ENCODE measurements around the gene ZBTB5. TPM values are rescaled to one million over a fixed set of nuclear protein-coding genes. Genes with fewer than 3 reads are reported as not detected.

Gene ZBTB5
- total and polyA plus RNA-seq, 2 of the 13 experiments (the other 11 are each of a cell fraction or from before 2014, with no cell fraction given), result 12.5 to 20.5 TPM

- TF ChIP-seq CTCF (CRISPR knock-in tag; IDR thresholded peaks at IDR 0.05), result peak; percentile 45
- TF ChIP-seq HNF4G (IDR thresholded peaks at IDR 0.05; ENCODE audit: borderline replicate concordance, low read depth, low read length), result no peak
- no peak for TF ChIP-seq HNF4G (CRISPR knock-in tag; IDR thresholded peaks at IDR 0.05; ENCODE audit: borderline replicate concordance, low read depth)
- peak; percentile 26; the same call in 1 of the 2 replicates for TF ChIP-seq MTA1 (CRISPR knock-in tag; IDR thresholded peaks at IDR 0.05; ENCODE audit: borderline replicate concordance)
- peak; percentile 81 for TF ChIP-seq RXRB (CRISPR knock-in tag; IDR thresholded peaks at IDR 0.05; ENCODE audit: borderline replicate concordance)
- TF ChIP-seq HDAC2 (CRISPR knock-in tag; IDR thresholded peaks at IDR 0.05), result no peak
- no peak for TF ChIP-seq HIC2 (CRISPR knock-in tag; IDR thresholded peaks at IDR 0.05; ENCODE audit: low read depth)
- 0 out of 2 replicates have a peak, but pooled peaks have one; percentile 24 for TF ChIP-seq PATZ1 (CRISPR knock-in tag; IDR thresholded peaks at IDR 0.05)
- TF ChIP-seq FOSL2 (CRISPR knock-in tag; IDR thresholded peaks at IDR 0.05), result 0 out of 2 replicates have a peak, but pooled peaks have one; percentile 26
- TF ChIP-seq GABPA (IDR thresholded peaks at IDR 0.05; ENCODE audit: low read depth, low read length), result no peak
- no peak for TF ChIP-seq GABPA (CRISPR knock-in tag; IDR thresholded peaks at IDR 0.05; ENCODE audit: low read depth)
- TF ChIP-seq ZBED4 (CRISPR knock-in tag; IDR thresholded peaks at IDR 0.05; ENCODE audit: borderline replicate concordance), result peak; percentile 55; the same call in 1 of the 2 replicates
- no peak for TF ChIP-seq MAFK (conservative IDR thresholded peaks at IDR 0.05 in 1 of 2, IDR thresholded peaks at IDR 0.05 in 1 of 2; ENCODE audit: low read length in 2 of 2)
- peak; percentile 42; the same call in 1 of the 2 replicates for TF ChIP-seq MEIS1 (CRISPR knock-in tag; IDR thresholded peaks at IDR 0.05; ENCODE audit: borderline replicate concordance)
- 0 out of 2 replicates have a peak, but pooled peaks have one; percentile 35 for TF ChIP-seq ZNF678 (CRISPR knock-in tag; IDR thresholded peaks at IDR 0.05)
- no peak for TF ChIP-seq ZNF580 (CRISPR knock-in tag; IDR thresholded peaks at IDR 0.05; ENCODE audit: borderline replicate concordance, low read depth)
- TF ChIP-seq RELA (CRISPR knock-in tag; IDR thresholded peaks at IDR 0.05), result no peak
- TF ChIP-seq IKZF4 (CRISPR knock-in tag; IDR thresholded peaks at IDR 0.05; ENCODE audit: borderline replicate concordance, low read depth, not compliant biosample characterization), result no peak
- no peak for TF ChIP-seq FOXM1 (CRISPR knock-in tag; IDR thresholded peaks at IDR 0.05)
- TF ChIP-seq ZNF207 (IDR thresholded peaks at IDR 0.05; ENCODE audit: borderline replicate concordance), result no peak
- no peak for TF ChIP-seq TAF1 (CRISPR knock-in tag; IDR thresholded peaks at IDR 0.05)
Observed at GRCh38 chr9:37424204-37424685, 41.0 kb downstream of the ZBTB5 start (continued).

Measured in HepG2 (cell line).